Activated CD4-positive, alpha-beta T cell treated with anti-CD3 and anti-CD28 coated beads for 24 hours (primary cell): ENCODE results near the gene MCM8.
"Not testable (repeated sequence)": the region's sequence is repeated elsewhere in the genome, so short reads cannot be mapped to it uniquely, and the experiment has no call there.

Experiments
- DNase-seq, 2 donors: peaks; one replicate each; pipeline ENCODE4 v3.0.0-alpha.2; 2020; ENCODE audit warnings: low read depth in 2 of 2

MCM8 gene

DNA sequence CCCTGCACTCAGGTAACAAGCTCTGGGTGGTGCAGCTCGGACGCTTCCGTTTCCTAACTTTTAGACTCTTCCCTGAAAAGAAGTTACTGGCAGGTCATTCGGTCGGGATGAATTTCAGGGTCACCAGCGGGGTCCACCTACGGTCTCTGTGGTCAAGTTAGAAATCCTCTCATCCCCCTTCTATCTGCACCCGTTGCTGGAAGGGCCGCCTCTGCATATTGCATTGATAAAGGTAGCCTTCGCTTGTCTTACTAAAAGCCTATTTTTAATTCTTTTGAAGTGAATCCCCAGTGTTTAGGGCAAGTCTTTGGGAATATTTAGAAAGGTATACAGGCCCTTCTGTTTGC is 56.1 kb downstream of the MCM8 start:
- DNase-seq: no peak

DNA sequence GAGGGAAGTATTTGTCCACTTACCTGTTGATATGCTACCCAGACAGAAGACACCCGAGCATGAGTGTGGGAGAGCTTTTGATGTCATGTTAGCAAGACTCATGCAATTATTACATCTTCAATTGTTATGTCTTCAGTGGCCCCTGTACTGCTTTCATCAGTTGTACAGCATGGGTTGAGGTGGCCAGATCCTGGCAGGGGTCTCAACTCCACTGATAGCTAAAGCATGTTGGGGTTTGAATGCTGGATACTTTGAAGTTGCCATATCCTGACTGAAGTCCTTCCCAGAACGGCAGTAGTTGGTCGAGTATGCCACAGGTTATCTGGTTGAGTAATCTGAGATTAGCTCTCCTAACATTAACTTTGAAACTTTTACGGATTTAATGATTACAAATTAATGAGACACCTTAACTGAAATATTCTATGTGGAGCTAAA is 56.7 kb downstream of the MCM8 start:
- DNase-seq: no peak

DNA sequence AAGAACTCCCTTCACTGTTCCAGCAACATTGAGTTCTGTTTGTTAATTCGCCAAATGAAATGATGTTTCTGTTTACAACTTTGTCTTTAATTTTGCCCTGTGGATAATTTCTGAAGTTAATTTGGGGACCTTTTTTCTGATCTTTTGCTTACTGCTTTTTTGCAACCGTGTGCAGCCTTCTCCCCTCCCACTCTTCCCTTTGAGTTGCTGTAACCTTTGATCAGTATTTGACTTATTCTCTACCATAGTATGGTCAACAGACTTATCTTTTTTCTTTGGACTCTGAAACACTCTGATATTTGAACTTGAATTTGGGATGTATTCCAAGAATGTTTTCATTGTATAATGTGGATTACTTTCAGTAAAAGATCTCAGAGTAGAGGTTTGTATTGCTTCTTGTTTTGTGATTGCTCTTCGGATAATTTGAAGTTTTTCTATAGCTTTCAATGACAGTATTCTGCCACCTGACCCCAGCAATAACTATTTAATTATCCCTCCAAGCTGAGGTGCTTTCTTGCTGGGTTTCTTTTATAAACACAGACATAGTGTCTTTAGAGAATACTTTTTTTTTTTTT is 57.2 kb downstream of the MCM8 start:
- no peak for DNase-seq

DNA sequence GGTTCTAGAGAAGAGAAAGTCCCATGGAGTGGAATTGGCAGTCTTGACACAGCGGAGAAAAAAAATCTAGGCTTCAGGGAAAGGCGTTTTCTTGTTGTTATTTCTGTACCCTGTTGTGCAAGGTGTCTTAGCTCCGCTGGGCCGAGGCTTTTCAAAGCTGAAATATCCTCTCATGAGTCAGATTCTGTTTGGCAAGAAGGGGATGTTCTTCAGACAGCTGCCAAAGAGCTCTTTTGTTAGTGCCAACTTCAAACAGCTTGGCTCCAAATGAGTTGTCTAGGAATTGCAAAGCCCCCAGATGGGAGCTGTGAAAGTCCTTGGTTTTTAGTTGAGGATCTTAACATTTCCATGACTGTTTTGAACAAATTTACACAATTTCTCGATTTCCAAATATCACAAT is 57.8 kb downstream of the MCM8 start:
- no peak for DNase-seq

DNA sequence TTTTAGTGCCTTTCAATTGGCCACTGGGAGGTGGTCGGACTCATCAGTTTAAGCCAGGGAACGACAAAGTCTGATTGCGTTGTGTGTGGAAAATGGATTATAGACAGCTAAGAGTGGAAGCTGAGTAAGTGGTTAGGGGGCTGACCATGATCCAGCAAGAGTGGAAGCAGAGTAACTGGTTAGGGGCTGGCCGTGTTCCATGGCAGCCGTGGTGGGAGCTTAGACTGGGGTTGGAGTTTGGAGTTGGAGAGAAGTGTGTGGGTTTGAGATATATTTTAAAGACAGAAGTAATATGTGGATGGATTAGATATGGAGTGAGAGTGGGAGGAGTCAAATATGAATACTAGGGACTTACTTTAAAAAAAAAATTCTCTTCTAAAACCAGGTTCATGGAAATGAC is 61.7 kb downstream of the MCM8 start:
- no peak for DNase-seq

DNA sequence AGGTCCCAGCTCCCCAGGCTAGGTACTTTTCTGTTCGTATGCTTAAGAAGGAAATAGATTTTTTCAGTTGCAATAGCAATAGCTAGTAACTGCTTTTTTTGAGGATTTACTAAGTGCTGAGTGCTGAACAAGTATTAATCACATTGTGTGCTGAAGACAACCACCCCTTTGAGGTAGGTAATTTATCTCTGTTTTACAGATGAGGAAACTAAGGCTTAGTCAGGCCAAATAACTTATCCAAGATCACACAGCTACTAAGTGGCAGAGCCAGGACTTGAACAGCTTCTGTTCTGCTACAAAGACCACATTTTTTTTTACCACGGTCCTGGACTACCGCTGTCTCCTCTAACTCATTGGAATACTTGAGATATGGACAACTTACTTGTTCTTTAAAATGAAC is 63.6 kb downstream of the MCM8 start:
- no peak for DNase-seq

DNA sequence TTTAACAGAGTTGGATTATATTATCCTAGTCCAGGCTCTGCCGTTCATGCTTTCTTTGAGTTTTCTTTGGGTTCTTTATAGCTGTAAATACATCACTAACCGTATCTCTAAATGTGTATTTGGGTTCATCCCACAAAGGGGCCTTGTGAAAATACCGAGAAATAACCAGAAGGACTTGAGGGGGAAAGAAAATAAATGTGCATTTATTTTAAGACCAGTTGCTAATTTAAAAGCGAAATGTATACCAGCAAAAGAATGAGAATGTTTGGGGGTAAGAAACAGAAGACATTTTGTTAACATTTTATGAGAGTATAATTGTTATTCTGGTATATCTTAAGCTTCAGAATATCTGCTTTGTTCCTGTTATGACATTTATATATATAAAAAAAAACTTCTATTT is 64.5 kb downstream of the MCM8 start:
- no peak for DNase-seq

DNA sequence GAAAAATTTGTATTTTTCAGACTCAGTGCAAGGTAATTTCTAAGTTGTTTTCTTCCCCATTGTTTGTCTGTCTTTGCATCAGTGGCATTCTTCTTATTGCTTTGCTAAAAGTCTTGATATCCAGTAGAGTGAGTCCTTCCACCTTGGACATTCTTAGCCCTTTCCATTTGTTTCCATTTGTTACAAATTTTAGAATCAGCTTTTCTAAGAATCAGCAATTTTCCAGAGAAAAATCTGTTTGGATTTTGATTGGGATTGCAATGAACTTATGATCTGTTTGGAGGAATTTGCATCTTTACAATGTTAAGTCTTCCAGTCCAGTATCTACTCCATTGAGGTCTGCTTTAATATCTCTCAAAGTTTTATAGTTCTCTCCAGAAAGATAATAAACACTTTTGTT is 67.0 kb downstream of the MCM8 start:
- DNase-seq: no peak

DNA sequence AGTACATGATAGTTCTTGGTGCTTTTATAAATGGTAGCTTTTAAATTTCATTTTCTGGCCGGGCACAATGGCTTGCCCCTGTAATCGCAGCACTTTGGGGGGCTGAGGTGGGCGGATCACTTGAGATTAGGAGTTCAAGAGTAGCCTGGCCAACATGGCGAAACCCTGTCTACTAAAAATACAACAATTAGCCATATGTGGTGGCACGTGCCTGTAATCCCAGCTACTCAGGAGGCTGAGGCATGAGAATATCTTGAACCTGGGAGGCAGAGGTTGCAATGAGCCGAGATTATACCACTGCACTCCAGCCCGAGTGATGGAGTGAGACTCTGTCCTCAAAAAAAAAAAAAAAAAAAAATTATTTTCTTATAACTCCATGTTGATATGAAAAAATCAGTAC is 67.4 kb downstream of the MCM8 start:
- no peak for DNase-seq

DNA sequence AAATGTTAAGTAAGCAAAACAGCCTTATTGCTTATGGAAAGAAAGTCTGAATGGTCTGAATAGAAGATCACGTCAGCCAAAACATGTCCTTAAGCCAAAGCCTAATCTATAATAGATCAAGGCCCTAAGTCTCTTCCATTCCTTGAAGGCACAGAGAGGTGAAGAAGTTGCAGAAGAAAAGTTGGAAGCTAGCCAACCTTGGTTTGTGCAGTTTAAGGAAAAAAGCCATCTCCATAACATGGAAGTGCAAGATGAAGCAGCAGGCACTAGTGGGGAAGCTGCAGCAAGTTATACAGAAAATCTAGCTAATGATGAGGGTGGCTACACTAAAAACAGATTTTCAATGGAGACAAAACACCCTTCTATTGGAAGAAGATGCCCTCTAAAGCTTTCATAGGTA is 74.3 kb downstream of the MCM8 start:
- DNase-seq: no peak

DNA sequence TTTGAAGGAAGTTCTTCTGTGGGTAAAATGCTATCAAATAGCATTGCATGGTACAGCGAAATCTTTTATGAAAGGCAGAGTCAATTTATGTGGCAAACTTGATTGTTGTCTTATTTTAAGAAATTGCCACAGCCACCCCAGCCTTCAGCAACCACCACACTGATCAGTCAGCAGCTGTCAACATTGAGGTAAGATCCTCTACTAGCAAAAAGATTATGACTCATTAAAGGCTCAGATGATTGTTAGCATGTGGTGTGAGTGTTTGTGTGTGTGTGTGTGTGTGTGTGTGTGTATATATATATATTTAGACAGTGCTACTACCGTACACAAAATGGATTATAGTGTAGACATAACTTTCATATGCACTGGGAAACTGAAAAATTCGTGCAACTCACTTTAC is 75.6 kb downstream of the MCM8 start:
- no peak for DNase-seq

DNA sequence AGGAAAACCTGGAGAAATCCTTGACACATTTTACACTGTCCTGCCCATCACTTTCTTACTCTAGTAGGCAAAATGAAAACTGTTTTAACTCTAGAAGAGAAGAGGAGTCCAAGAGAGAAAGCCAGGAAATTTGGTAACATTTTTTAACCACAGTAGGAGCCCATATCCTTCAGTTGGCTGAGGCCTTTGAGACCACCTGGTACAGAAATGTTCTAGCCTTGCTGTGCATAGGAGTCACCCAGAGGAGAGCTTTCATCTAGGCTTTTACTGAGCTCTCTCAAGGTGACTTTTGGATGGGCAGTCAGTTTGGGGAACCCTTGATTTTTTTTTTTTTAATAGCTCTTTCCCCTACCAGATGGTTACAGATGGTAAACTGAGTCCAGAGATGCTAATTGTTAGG is 78.4 kb downstream of the MCM8 start:
- no peak for DNase-seq

DNA sequence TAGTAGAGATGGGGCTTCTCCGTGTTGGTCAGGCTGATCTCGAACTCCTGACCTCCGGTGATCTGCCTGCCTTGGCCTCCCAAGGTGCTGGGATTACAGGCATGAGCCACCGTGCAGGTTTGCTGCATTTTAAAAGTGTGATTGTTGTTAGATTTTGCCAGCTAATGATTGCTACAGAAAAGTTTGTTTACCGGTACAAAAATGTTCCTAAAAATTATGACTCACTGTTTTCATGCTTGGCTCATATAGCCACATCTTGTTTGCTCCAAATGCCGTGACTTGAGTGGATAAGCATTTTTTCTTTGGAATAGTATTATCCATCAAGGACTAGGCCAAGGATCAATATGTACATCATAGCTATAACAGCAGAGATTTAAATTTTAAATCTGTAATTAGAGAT is 79.1 kb downstream of the MCM8 start:
- no peak for DNase-seq

DNA sequence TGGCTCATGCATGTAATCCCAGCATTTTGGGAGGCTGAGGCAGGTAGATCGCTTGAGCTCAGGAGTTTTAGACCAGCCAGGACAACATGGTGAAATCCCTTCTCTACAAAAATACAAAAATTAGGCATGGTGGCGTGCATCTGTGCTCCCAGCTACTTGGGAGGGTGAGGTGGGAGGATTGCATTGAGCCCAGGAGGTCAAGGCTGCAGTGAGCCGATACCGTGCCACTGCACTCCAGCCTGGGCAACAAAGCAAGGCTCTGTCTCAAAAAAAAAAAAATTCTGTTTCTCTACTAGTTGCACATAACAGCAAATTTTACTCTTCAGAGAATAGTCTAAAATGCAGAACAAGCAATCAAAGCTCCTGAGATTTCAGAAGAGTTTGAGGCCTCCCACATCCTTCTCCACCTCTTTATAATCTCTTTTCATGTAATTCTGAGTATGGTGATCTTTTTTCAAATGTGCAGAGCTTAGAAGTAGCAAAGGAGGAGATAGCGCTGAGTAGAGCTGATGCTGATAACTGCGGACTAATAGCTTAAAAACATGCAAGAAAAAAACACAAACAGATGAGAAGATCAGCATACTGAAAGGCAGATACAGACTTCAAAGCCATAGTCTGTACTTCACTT is 80.1 kb downstream of the MCM8 start:
- DNase-seq: no peak

DNA sequence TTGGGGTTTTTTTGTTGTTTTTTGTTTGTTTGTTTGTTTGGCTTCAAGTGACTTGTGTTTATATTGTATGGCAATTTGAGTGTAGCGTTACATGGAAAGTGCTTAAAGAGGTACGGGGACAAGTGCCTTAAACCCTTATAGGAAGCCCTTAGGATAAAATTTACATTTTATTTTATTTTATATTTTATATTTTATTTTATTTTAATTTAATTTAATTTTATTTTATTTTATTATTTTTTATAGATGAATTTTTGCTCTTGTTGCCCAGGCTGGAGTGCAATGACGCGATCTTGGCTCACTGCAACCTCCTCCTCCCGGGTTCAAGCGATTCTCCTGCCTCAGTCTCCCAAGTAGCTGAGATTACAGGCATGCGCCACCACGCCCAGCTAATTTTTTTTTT is 82.5 kb downstream of the MCM8 start:
- DNase-seq: not testable (repeated sequence)

DNA sequence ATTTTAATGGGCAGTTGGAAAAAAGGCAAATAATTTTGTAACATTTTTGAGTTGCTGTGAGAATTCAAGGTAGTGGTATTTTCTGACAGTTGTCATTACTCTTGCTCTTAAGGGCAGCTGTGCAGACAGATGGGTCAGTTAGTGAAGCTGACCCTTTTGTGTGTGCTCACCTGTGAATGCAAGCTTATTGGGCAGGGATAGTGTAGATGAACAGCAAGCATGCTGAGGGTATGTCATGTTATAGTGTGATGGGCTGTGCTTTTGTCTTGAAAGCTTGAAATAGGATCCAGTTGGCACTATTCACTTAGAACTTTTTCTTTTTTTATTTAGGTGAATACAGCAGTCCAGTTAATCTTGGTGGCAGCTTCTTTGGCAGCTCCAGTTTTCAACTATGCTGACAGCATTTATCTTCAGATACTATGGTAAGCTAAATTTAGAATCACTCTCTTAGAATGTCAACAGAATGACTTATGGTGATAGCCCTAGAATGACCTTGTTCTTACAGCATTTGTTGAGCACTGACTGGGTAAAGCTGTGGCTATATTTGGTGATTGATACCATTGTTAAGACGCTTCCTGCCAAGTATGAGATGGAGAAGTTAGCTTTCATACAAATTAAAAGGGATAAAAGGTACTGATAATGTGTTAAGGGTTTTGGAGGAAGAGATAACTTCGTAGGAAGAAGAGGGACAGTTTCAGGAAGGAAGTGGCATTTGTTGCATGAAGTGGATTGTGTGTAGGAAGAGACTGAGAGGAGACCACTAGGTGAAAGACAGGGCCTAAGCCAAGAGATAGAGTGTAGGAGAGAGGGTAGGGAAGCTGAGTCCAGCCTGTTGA is 83.9 kb downstream of the MCM8 start:
- DNase-seq: no peak

DNA sequence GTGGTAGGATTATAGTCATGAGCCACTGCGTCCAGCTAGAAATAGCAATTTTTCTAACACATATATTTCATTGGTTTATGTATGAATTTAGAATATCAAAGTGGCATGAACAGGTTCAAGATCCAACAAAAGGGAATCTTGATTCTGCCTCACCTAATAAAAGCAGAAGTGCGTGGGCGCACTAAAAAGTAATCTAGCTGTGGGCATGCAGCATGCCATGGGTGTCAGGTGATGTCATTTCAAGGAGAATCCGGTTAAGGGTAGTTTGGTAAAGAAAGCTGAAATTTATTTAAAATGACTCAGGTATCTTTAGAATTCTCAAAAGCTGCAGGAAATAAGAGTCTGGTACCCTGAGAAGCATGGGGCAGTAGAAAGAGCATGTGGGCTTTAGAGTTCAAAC is 85.8 kb downstream of the MCM8 start:
- DNase-seq: no peak

DNA sequence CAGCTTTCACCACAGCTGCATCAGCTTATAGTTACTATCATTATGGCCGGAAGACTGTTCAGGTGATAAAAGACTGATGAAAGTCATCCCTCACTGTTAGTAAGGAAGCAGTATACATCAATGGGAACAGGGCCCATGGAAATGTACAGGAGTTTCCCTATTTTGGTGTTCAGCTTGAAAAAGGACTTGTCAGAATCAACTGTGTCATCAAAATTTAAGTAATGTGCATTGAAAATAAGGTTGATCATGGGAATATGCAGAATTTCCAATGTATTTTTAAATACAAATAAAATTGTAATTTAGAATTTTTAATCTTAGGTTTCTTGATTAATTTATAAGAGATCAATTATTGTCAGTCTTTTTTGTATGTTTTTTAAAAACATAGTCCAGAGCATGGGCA is 86.6 kb downstream of the MCM8 start:
- DNase-seq: no peak

DNA sequence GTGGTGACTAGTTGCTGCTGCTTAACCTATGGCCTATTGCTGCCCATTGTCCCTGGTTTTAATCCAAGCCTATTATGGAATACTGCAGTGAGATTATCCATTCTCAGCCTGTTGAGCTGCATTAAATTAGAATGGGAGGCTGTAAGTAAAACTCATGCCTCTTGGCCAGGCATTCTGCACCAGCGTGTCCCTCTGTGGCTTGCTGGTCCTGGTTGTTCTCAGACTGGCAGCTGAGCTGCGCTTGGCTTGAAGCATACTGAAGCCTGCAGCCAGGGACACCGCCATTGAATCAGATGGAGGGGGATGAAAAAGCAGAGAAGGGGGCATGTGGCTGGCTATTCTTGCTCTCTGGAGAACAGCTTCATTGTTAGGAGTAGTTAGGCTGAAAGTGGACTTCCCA is 87.8 kb downstream of the MCM8 start:
- no peak for DNase-seq

DNA sequence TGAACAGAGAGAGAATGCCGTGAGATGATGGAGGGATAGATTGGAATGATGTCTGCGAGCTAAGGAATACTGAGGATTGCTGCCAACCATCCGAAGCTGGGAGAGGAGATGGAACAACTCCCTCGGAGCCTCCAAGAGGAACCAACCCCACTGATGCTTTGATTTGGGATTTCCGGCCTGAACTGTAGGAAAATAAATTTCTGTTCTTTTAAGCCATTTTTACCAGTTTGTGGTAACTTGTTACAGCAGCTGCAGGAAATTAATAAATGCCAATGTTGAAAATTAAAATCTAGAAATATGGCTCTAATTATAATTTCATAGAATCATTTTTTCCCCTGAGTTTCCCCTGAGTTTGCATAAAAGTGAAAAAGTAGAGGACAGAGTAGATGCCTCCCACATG is 89.3 kb downstream of the MCM8 start:
- no peak for DNase-seq

DNA sequence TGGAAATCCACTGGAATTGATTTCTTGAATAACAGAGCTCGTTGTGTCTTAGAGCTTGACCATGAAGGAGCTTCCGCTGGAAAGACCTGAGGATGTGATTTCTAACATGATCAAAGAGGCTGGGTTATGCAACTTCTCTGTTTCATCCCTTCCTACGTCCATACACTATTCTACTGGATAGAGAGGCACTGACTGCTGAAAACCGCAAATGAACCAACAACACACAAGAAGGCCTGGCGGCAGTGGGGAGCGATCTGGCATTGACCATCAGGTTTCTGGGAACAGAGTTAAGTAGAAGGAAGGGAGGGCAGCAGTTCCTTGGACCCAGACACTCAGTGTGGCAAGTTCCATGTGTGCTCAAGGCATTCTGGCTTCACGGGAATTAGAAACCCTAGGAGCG is 90.1 kb downstream of the MCM8 start:
- no peak for DNase-seq

DNA sequence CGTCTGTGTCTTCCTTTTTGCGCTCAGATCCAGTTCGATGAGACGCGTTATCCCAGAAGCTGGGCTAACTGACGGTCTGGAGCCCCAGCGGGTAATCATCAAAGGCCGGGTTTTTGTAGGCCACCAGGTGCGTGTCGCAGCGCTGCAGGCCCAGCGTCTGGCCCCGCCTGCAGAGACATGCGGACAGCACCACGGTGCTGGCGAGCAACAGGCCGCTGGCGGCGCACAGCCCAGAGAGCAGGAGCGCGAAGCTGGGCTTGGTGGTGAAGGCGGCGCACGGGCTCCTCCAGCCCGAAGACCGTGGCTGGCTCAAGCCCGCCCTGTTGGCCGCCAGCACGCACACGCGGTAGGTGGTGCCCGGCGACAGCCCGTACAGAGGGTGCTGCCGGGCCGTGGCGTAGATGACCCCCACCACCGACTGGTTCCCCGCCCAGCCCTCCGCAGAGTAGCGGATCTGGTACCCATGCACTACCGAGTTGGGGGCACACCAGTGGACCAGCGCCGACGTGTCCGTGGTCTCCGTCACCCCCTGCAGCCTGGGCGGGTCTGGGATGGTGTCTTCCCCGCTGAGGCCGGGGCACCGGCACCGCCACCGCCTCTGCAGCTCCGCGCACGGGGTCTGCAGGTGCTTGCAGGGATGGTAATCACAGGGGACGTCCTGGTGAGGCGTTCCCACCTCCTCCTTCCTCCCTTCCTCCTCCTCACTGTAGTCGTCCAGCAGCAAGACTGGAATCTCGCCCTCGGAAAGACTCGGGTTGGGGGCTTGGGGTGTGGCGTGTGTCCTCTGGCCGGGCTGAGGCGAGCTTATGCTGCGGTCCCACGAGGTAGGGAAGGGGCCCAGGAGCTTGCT is 90.7 kb downstream of the MCM8 start:
- no peak for DNase-seq
